ENCODE data around the gene SPRR3. TPM values are rescaled to one million over a fixed set of nuclear protein-coding genes. Genes with fewer than 3 reads are reported as not detected.

The SPRR3 gene
- total RNA-seq, 1 experiment from 2014 or later = not detected

GRCh38 chr1:152980676-152981075 is 20.9 kb upstream of the SPRR3 start:
- no peak for TF ChIP-seq REST (IDR thresholded peaks at IDR 0.05; ENCODE audit: low read depth)
- no peak for TF ChIP-seq YY1 (IDR thresholded peaks at IDR 0.05; ENCODE audit: extremely low read depth, insufficient replicate concordance, low read depth, low read length)
- no peak for TF ChIP-seq ZBTB33 (IDR thresholded peaks at IDR 0.05; ENCODE audit: extremely low read depth, insufficient replicate concordance, low read length)
- no peak for TF ChIP-seq POLR2A (IDR thresholded peaks at IDR 0.05; ENCODE audit: borderline replicate concordance, extremely low read depth, insufficient read depth, insufficient read length)
- no peak for TF ChIP-seq TCF7L2 (IDR thresholded peaks at IDR 0.05; ENCODE audit: borderline replicate concordance, extremely low read depth, insufficient read depth, insufficient read length)
- TF ChIP-seq FOSL1 (IDR thresholded peaks at IDR 0.05; ENCODE audit: low read depth) = no peak
- no peak for TF ChIP-seq CBX3 (IDR thresholded peaks at IDR 0.05; ENCODE audit: low read depth)
- no peak for TF ChIP-seq ZFX (IDR thresholded peaks at IDR 0.05)
- no peaks in the 10 kb centered on the region for H3K79me2 ChIP-seq (ENCODE audit: insufficient read depth, low read length)
- no peak overlapping the region for H3K9ac ChIP-seq (ENCODE audit: low read length)
- H3K4me1 ChIP-seq (ENCODE audit: control insufficient read depth in 1 of 2, insufficient read depth in 2 of 2, low read length in 2 of 2) = no peaks in the 10 kb centered on the region
- BruUV-seq (replicated peaks) = no TSS peak
- no peaks in the 10 kb centered on the region for H3K36me3 ChIP-seq (ENCODE audit: control insufficient read depth in 1 of 2, insufficient read depth in 2 of 2, low read length in 2 of 2)
- H4K20me1 ChIP-seq (ENCODE audit: insufficient read depth) = no peaks in the 10 kb centered on the region
- H3K9me2 ChIP-seq (ENCODE audit: insufficient read depth) = no peaks in the 10 kb centered on the region
- H3K27ac ChIP-seq (ENCODE audit: low read depth, low read length) = no peak overlapping the region
- H3K9me3 ChIP-seq (ENCODE audit: control insufficient read depth in 1 of 2, insufficient read depth in 1 of 2, low read depth in 1 of 2, low read length in 2 of 2) = no peaks in the 10 kb centered on the region
- POLR2A ChIA-PET = no interaction called here
- no peak overlapping the region for H2AFZ ChIP-seq (ENCODE audit: low read depth, low read length, poor library complexity, severe bottlenecking)
- H3K27me3 ChIP-seq (ENCODE audit: insufficient read depth, low read length) = peaks cover 46% of the 10 kb centered on the region
- DNase-seq (ENCODE audit: low read depth, low spot score) (no peak), ATAC-seq (no peak)
- no peak overlapping the region for H3K4me2 ChIP-seq (ENCODE audit: low read length)
- CTCF ChIA-PET = no interaction called here
- RAD21 ChIA-PET (ENCODE audit: low non-redundant PET in 1 of 2, low total read pairs in 2 of 2, uncharacterized antibody in 2 of 2, unreplicated experiment in 2 of 2) = no interaction called here
- H3K4me3 ChIP-seq (replicated peaks in 1 of 2; ENCODE audit: low read depth in 1 of 2, low read length in 2 of 2) = no peak overlapping the region
- intact Hi-C loops (cut with micrococcal nuclease) = no loop called here

Measured in HCT116 (cell line).